CD4-positive, alpha-beta memory T cell (primary cell): ENCODE data around the gene SLC16A5. TPM values are rescaled to one million over a fixed set of nuclear protein-coding genes. Genes with fewer than 3 reads are reported as not detected.

Experiments
- CTCF ChIA-PET: fragments of 350-600 bp; sonication (Branson Sonifier 250); formaldehyde crosslinking; loops from one replicate; lab custom pipeline; 2021; ENCODE audit warnings: inconsistent platforms; ENCODE audit not compliant: partially characterized antibody; lab: Charles Lee
- POLR2A ChIA-PET: fragments of 350-600 bp; sonication (Branson Sonifier 250); formaldehyde crosslinking; loops from one replicate; lab custom pipeline; 2021; ENCODE audit not compliant: partially characterized antibody; lab: Charles Lee
- DNase-seq, 5 donors: peaks; one replicate each; pipeline versions ENCODE4 v3.0.0 to v3.0.0-alpha.2; 2020 to 2022; ENCODE audit warnings: mixed read lengths in 1 of 5
- H3K27ac ChIP-seq: one replicate; pipeline ENCODE4 v1.7.0; 2013; ENCODE audit warnings: low read depth, low read length
- H3K27me3 ChIP-seq: 2 replicates; pipeline ENCODE4 v1.7.0; 2013; ENCODE audit warnings: mild to moderate bottlenecking, low read length, moderate library complexity; ENCODE audit not compliant: insufficient read depth
- H3K36me3 ChIP-seq: 2 replicates; pipeline ENCODE4 v1.7.0; 2013; ENCODE audit warnings: mild to moderate bottlenecking, low read length, moderate library complexity; ENCODE audit not compliant: insufficient read depth
- H3K4me1 ChIP-seq: 2 replicates; pipeline ENCODE4 v1.7.0; 2013; ENCODE audit warnings: mild to moderate bottlenecking, low read length, moderate library complexity; ENCODE audit not compliant: insufficient read depth
- H3K4me3 ChIP-seq, 2 donors: one replicate each; pipeline ENCODE4 v1.7.0; 2013; ENCODE audit warnings: low read length in 2 of 2, mild to moderate bottlenecking in 1 of 2
- H3K9me3 ChIP-seq, 2 donors: one replicate each; pipeline ENCODE4 v1.7.0; 2013; ENCODE audit warnings: low read length in 2 of 2, control low read depth in 1 of 2; ENCODE audit not compliant: control insufficient read depth in 1 of 2
- H3K27ac Mint-ChIP-seq, 7 donors: one replicate each; pipeline ENCODE4 v1.8.0; 2020 to 2021; ENCODE audit warnings: mixed read lengths in 7 of 7, mild to moderate bottlenecking in 6 of 7, inconsistent platforms in 3 of 7, moderate library complexity in 3 of 7
- H3K27me3 Mint-ChIP-seq, 2 donors: one replicate each; pipeline ENCODE4 v1.8.0; 2020 to 2021; ENCODE audit warnings: mixed read lengths in 2 of 2
- H3K36me3 Mint-ChIP-seq, 2 donors: one replicate each; pipeline ENCODE4 v1.8.0; 2020 to 2021; ENCODE audit warnings: mixed read lengths in 2 of 2, inconsistent platforms in 1 of 2, mild to moderate bottlenecking in 1 of 2
- H3K4me1 Mint-ChIP-seq, 4 donors: one replicate each; pipeline ENCODE4 v1.8.0; 2020 to 2021; ENCODE audit warnings: mixed read lengths in 4 of 4, mild to moderate bottlenecking in 1 of 4
- H3K4me3 Mint-ChIP-seq, 8 donors: one replicate each; pipeline ENCODE4 v1.8.0; 2020 to 2021; ENCODE audit warnings: mixed read lengths in 8 of 8, mild to moderate bottlenecking in 7 of 8, moderate library complexity in 6 of 8, inconsistent platforms in 3 of 8
- H3K9me3 Mint-ChIP-seq, 8 donors: one replicate each; pipeline ENCODE4 v1.8.0; 2020 to 2021; ENCODE audit warnings: mixed read lengths in 8 of 8, mild to moderate bottlenecking in 5 of 8, inconsistent platforms in 3 of 8, moderate library complexity in 1 of 8
- intact Hi-C: fragments of 100-400 bp; cut with micrococcal nuclease; formaldehyde crosslinking; loops from one replicate; pipeline ENCODE4 v1.15.1; 2023
- polyA plus RNA-seq, 2 donors: library from polyadenylated mRNA; unstranded; fragments of 300-500 nt; fragmentation: Illumina TruSeq; gene quantifications; one replicate each; pipeline ENCODE4 v1.2.3, GENCODE V29; 2021
- total RNA-seq, 2 experiments: library from RNA; stranded (reverse); gene quantifications; one replicate each; pipeline ENCODE4 v1.2.3, GENCODE V29; 2021

Gene SLC16A5
- total and polyA plus RNA-seq, 4 experiments from 2014 or later = 2.9 to 13.9 (median 8.1) TPM

GRCh38 chr17:75102385-75102821 lies 14.6 kb downstream of the SLC16A5 start:
- ChIA-PET POLR2A (interaction anchor here (2.0 kb wide), 1 partner anchor 7 kb away, joined by 4 read pairs; the partner anchor contains the start of gene ARMC7), CTCF (no interaction called here)
- no peak for DNase-seq

DNA sequence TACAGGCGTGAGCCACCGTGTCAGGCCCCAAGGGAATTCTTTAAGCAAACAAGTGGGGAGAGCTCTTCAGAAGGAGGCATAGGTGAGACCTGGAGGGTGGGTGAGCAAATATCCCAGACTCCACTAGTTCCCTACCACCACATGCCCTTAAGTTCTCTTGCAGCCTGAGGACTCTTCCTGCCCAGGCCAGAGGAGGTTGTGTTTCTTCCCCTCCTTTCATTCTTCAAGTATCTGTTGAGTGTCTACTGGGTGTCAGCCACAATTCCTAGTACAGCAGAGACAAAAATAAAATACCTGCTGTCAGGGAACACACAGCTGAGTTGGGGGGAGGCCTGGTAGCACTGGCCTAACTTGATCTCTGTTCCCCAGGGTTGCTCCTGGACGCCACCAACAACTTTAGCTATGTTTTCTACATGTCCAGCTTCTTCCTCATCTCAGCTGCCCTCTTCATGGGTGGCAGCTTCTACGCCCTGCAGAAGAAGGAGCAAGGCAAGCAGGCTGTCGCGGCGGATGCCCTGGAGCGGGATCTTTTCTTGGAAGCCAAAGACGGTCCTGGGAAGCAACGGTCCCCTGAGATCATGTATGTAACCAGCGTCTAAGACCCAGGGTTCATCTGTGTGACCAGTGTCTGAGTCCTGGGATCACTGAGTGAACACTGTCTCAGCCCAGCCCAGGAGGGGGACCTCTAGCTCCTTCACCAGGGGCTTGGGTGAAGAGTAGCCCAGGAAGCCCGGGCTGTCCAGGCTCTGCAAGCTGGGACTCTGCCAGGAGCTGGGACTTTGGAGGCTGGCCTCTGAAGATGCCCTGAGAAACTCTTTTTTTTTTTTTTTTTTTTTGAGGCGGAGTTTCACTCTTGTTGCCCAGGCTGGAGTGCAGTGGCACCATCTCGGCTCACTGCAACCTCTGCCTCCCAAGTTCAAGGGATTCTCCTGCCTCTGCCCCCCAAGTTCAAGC lies 16.1 kb downstream of the SLC16A5 start:
- peaks cover 4% of the 10 kb centered on the region for H3K4me1 ChIP-seq
- no peak for DNase-seq
- peak overlapping the region in 2 of 7 donors; percentile 36 to 42 for H3K27ac Mint-ChIP-seq
- no peaks in the 10 kb centered on the region for H3K9me3 Mint-ChIP-seq
- intact Hi-C loops = no loop called here
- H3K27ac ChIP-seq = no peak overlapping the region
- no peaks in the 10 kb centered on the region for H3K36me3 ChIP-seq
- ChIA-PET CTCF (interaction anchor here (0.7 to 3.7 kb wide), 4 partner anchors 11 to 142 kb away, joined by 3 to 26 read pairs (median 4); no protein-coding TSS in a partner anchor), POLR2A (no interaction called here)
- no peaks in the 10 kb centered on the region for H3K9me3 ChIP-seq
- no peaks in the 10 kb centered on the region for H3K27me3 Mint-ChIP-seq
- H3K27me3 ChIP-seq = no peaks in the 10 kb centered on the region
- H3K4me3 Mint-ChIP-seq = no peak overlapping the region
- peaks cover 3 to 7% (median 5%) of the 10 kb centered on the region in 4 donors for H3K4me1 Mint-ChIP-seq
- no peak overlapping the region for H3K4me3 ChIP-seq
- H3K36me3 Mint-ChIP-seq = peaks cover 0 to under 1% of the 10 kb centered on the region in 2 donors

More at GRCh38 chr17:75102385-75102821, 14.6 kb downstream of the SLC16A5 start:
- Histone ChIP-seq H3K27me3 (no peaks in the 10 kb centered on the region), H3K36me3 (no peaks in the 10 kb centered on the region), H3K27ac (no peak overlapping the region), H3K4me3 (no peak overlapping the region), H3K9me3 (no peaks in the 10 kb centered on the region), H3K4me1 (no peaks in the 10 kb centered on the region)
- peaks cover 0 to 4% of the 10 kb centered on the region in 2 donors for H3K36me3 Mint-ChIP-seq
- H3K4me1 Mint-ChIP-seq = peaks cover 0 to 4% (median 0%) of the 10 kb centered on the region in 4 donors
- peak overlapping the region in 1 of 7 donors; percentile 47 for H3K27ac Mint-ChIP-seq
- no peaks in the 10 kb centered on the region for H3K9me3 Mint-ChIP-seq
- H3K27me3 Mint-ChIP-seq = no peaks in the 10 kb centered on the region
- H3K4me3 Mint-ChIP-seq = no peak overlapping the region
- intact Hi-C loops = no loop called here

- no peak overlapping the region for H3K4me3 Mint-ChIP-seq
- DNase-seq = no peak
Measured at GRCh38 chr17:75105126-75106080, 17.6 kb downstream of the SLC16A5 start.

GRCh38 chr17:75108193-75108592 lies 20.4 kb downstream of the SLC16A5 start:
- Histone ChIP-seq H3K9me3 (no peaks in the 10 kb centered on the region), H3K4me3 (no peak overlapping the region), H3K4me1 (peaks cover 31% of the 10 kb centered on the region), H3K27ac (no peak overlapping the region), H3K27me3 (no peaks in the 10 kb centered on the region), H3K36me3 (no peaks in the 10 kb centered on the region)
- no peak for DNase-seq
- Mint-ChIP-seq H3K9me3 (no peaks in the 10 kb centered on the region), H3K27ac (peak overlapping the region in 1 of 7 donors; percentile 76), H3K27me3 (no peaks in the 10 kb centered on the region), H3K4me3 (peak overlapping the region; percentile 88 to 92 (median 89)), H3K36me3 (peaks cover 5 to 7% of the 10 kb centered on the region in 2 donors), H3K4me1 (peaks cover 16 to 30% (median 23%) of the 10 kb centered on the region in 4 donors)
- ChIA-PET CTCF (interaction anchor here (0.7 kb wide), 1 partner anchor 147 kb away, joined by 3 read pairs; no protein-coding TSS in a partner anchor), POLR2A (interaction anchor here (1.3 kb wide), 1 partner anchor 39 kb away, joined by 3 read pairs; no protein-coding TSS in a partner anchor)
- intact Hi-C loops = loop anchor here (2.0 kb wide), 1 partner anchor 21 kb away; the partner anchor contains the start of gene SLC16A5

More at GRCh38 chr17:75105126-75106080, 17.6 kb downstream of the SLC16A5 start:
- no peaks in the 10 kb centered on the region for H3K27me3 ChIP-seq
- no peaks in the 10 kb centered on the region for H3K27me3 Mint-ChIP-seq
- H3K27ac Mint-ChIP-seq = peak overlapping the region in 2 of 7 donors; percentile 42 to 77
- CTCF ChIA-PET = interaction anchor here (0.5 to 3.7 kb wide), 10 partner anchors 9 to 144 kb away, joined by 3 to 26 read pairs (median 4); no protein-coding TSS in a partner anchor
- H3K36me3 ChIP-seq = no peaks in the 10 kb centered on the region
- H3K9me3 ChIP-seq = no peaks in the 10 kb centered on the region
- intact Hi-C loops = no loop called here
- H3K4me1 ChIP-seq = peaks cover 11% of the 10 kb centered on the region
- peaks cover 0 to 1% of the 10 kb centered on the region in 2 donors for H3K36me3 Mint-ChIP-seq
- no peaks in the 10 kb centered on the region for H3K9me3 Mint-ChIP-seq
- POLR2A ChIA-PET = interaction anchor here (1.4 to 1.7 kb wide), 2 partner anchors 17 to 165 kb away, joined by 3 to 5 read pairs; partner anchors contain the start of genes MIF4GD and SLC16A5
- H3K4me3 ChIP-seq = no peak overlapping the region
- H3K4me1 Mint-ChIP-seq = peaks cover 5 to 12% (median 9%) of the 10 kb centered on the region in 4 donors
- no peak overlapping the region for H3K27ac ChIP-seq

- POLR2A ChIA-PET = interaction anchor here (0.7 to 9.9 kb wide), 24 partner anchors 8 to 180 kb away, joined by 3 to 97 read pairs (median 5); partner anchors contain the start of genes ATP5PD, GGA3, HID1 and JPT1
- Mint-ChIP-seq H3K27ac (peak overlapping the region; percentile 5 to 91 (median 74)), H3K9me3 (no peaks in the 10 kb centered on the region), H3K4me3 (peak overlapping the region; percentile 88 to 92 (median 89)), H3K4me1 (peaks cover 18 to 36% (median 27%) of the 10 kb centered on the region in 4 donors), H3K36me3 (peaks cover 6 to 9% of the 10 kb centered on the region in 2 donors), H3K27me3 (no peaks in the 10 kb centered on the region)
- H3K27ac ChIP-seq = peak overlapping the region; percentile 60
- H3K4me3 ChIP-seq = peak overlapping the region; percentile 69 to 84
- peak in 1 of 5 donors; percentile 50 for DNase-seq
- intact Hi-C loops = loop anchor here (1.0 to 2.0 kb wide), 5 partner anchors 22 to 148 kb away; partner anchors contain the start of genes KCTD2, MRPL58, NT5C and SLC16A5
- H3K9me3 ChIP-seq = no peaks in the 10 kb centered on the region
- CTCF ChIA-PET = interaction anchor here (1.2 to 9.9 kb wide), 4 partner anchors 17 to 95 kb away, joined by 4 to 325 read pairs (median 218); partner anchors contain the start of genes NT5C and NUP85
- no peaks in the 10 kb centered on the region for H3K36me3 ChIP-seq
- H3K4me1 ChIP-seq = peaks cover 36% of the 10 kb centered on the region
- H3K27me3 ChIP-seq = no peaks in the 10 kb centered on the region
Measured at GRCh38 chr17:75109046-75109406, 21.3 kb downstream of the SLC16A5 start.
